Measurements from ENCODE around the gene EPHB2. TPM values are rescaled to one million over a fixed set of nuclear protein-coding genes. Genes with fewer than 3 reads are reported as not detected.

EPHB2 gene
- total RNA-seq, 1 donor from 2014 or later: 69.4 TPM

GRCh38 chr1:22722901-22723550 lies 12.4 kb downstream of the EPHB2 start:
- Mint-ChIP-seq H3K36me3 (ENCODE audit: insufficient read depth) (peaks cover 4% of the 10 kb centered on the region), H3K9me3 (ENCODE audit: low read depth) (no peaks in the 10 kb centered on the region)
- no peak for DNase-seq (ENCODE audit: low spot score, unreplicated experiment)

DNA sequence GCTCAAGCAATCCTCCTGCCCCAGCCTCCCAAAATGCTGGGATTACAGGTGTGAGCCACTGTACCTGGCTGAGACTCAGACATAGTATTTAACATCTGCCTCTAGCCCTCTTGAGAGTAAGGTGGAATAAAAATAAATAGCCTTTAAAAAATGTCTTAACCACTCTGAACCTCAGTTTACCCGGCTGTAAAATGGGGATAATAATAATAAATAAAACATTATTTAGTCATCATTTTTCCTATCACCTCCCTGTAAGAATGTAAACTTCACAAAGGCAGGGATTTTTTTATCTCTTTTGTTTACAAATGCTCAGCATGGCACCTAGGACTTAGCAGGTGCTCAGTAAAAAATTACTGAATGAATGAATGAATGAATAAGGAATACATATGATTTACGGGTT lies 17.2 kb downstream of the EPHB2 start:
- Mint-ChIP-seq H3K27me3 (no peaks in the 10 kb centered on the region), H3K4me1 (ENCODE audit: low read depth) (peaks cover 2% of the 10 kb centered on the region), H3K27ac (no peak overlapping the region), H3K4me3 (ENCODE audit: low read depth) (no peak overlapping the region), H3K36me3 (ENCODE audit: insufficient read depth) (peaks cover 3% of the 10 kb centered on the region), H3K9me3 (ENCODE audit: low read depth) (no peaks in the 10 kb centered on the region)
- no peak for DNase-seq (ENCODE audit: low spot score, unreplicated experiment)
- TF ChIP-seq CTCF (IDR thresholded peaks at IDR 0.05; ENCODE audit: unreplicated experiment): no peak

More at GRCh38 chr1:22722901-22723550, 12.4 kb downstream of the EPHB2 start:
- H3K4me3 Mint-ChIP-seq (ENCODE audit: low read depth): no peak overlapping the region
- H3K27ac Mint-ChIP-seq: peak overlapping the region; percentile 29
- no peaks in the 10 kb centered on the region for H3K27me3 Mint-ChIP-seq
- H3K4me1 Mint-ChIP-seq (ENCODE audit: low read depth): peaks cover 3% of the 10 kb centered on the region
- TF ChIP-seq CTCF (IDR thresholded peaks at IDR 0.05; ENCODE audit: unreplicated experiment): no peak

- no peak for TF ChIP-seq CTCF (IDR thresholded peaks at IDR 0.05; ENCODE audit: unreplicated experiment)
- H3K4me3 Mint-ChIP-seq (ENCODE audit: low read depth): no peak overlapping the region
- H3K9me3 Mint-ChIP-seq (ENCODE audit: low read depth): no peaks in the 10 kb centered on the region
- no peak for DNase-seq (ENCODE audit: low spot score, unreplicated experiment)
- H3K27ac Mint-ChIP-seq: no peak overlapping the region
- peaks cover 2% of the 10 kb centered on the region for H3K4me1 Mint-ChIP-seq (ENCODE audit: low read depth)
- H3K27me3 Mint-ChIP-seq: no peaks in the 10 kb centered on the region
- H3K36me3 Mint-ChIP-seq (ENCODE audit: insufficient read depth): peaks cover 2% of the 10 kb centered on the region
Observed at GRCh38 chr1:22728751-22729399, 18.2 kb downstream of the EPHB2 start.

DNA sequence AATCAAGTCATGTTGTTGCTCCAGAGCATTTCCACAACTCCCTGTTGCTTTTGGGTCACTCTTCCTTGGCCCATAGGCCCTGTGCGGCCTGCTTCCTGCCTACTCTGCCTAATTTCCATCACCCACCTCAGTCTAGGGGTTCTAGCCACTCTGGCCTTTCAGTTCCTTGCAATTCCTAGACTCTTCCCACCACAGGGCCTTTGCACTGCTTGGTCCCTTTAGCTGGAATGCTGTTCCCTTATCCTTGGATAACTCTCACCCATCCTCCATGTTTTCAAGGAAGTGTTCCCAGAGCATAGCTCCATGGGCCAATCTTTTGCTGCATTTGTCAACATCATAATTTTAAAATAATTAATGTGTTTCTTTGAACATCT lies 18.7 kb downstream of the EPHB2 start:
- no peaks in the 10 kb centered on the region for H3K9me3 Mint-ChIP-seq (ENCODE audit: low read depth)
- no peak for TF ChIP-seq CTCF (IDR thresholded peaks at IDR 0.05; ENCODE audit: unreplicated experiment)
- no peak for DNase-seq (ENCODE audit: low spot score, unreplicated experiment)
- no peaks in the 10 kb centered on the region for H3K27me3 Mint-ChIP-seq
- H3K36me3 Mint-ChIP-seq (ENCODE audit: insufficient read depth): peaks cover 2% of the 10 kb centered on the region
- no peak overlapping the region for H3K4me3 Mint-ChIP-seq (ENCODE audit: low read depth)
- peaks cover 2% of the 10 kb centered on the region for H3K4me1 Mint-ChIP-seq (ENCODE audit: low read depth)
- no peak overlapping the region for H3K27ac Mint-ChIP-seq

GRCh38 chr1:22729912-22730311 lies 19.3 kb downstream of the EPHB2 start:
- Mint-ChIP-seq H3K27ac (no peak overlapping the region), H3K36me3 (ENCODE audit: insufficient read depth) (peaks cover 2% of the 10 kb centered on the region), H3K4me3 (ENCODE audit: low read depth) (no peak overlapping the region), H3K27me3 (no peaks in the 10 kb centered on the region), H3K9me3 (ENCODE audit: low read depth) (no peaks in the 10 kb centered on the region), H3K4me1 (ENCODE audit: low read depth) (peaks cover 2% of the 10 kb centered on the region)
- no peak for TF ChIP-seq CTCF (IDR thresholded peaks at IDR 0.05; ENCODE audit: unreplicated experiment)
- DNase-seq (ENCODE audit: low spot score, unreplicated experiment): no peak
